GM20431 (cell line): ENCODE data around the gene NIPSNAP2.
"Not testable (repeated sequence)": the region's sequence is repeated elsewhere in the genome, so short reads cannot be mapped to it uniquely, and the experiment has no call there.

ENCODE experiments used
- in situ Hi-C: fragments of 300-500 bp; cut with MseI, MboI; formaldehyde crosslinking; loops from one replicate; pipeline ENCODE4 v1.15.0; 2020; ENCODE audit warnings: low sequenced_read_pairs; ENCODE audit not compliant: unreplicated experiment

The NIPSNAP2 gene

DNA sequence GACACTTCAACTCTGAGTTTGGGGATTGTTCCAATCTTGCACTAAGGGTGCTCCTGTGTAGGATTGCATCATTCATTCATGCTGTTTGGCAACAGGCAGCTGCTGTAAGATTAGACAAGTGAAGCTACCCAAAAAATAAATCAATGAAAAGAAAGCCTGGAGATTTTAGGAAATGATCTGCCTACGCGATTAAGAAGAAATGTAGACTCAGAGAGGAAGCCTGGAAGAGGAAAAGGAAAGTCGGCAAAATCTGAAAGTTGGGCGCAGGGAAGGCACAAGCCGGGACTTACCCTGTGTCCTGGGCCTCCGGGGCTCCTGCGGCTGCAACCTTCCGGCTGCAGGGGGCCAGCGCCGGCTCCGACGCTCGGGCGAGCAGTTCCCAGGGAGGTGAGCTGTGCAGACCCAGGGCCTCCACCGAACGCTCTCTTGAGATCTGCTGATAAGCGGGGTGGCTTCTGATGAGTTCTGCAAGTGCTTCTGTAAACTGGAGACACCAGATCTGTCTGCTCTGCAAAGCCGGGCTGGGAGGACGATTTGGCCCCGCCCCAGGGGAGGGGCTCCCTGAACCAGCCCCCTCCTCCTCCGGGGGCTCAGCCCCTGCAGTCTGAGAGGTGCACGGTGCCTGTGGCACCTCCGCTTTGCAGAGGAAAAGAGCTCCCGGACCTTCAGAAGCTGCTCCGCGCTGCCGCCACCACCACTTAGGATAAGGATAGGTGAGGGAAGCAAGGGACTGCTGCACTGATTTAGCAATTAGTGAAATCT lies 69.5 kb downstream of the NIPSNAP2 start:
- in situ Hi-C loops: no loop called here

DNA sequence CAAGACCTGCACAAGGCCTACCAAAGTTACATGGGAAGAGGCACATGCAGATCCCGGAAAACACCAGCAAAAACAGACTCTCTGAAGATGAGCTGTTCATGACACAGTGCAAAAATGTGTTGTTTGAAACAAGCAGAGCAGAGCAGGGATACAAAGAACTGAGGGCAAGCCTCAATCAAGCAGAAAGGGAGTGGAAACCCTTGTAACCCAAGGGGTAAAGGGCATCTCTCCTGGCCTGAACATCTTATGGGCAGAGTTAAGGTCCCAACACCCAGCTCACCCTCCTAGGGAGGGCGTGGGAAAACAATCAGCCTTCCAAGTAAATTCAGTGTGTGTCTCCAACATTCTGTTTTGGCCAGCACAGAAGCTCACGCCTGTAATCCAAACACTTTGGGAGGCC lies 76.3 kb downstream of the NIPSNAP2 start:
- in situ Hi-C loops: no loop called here

- in situ Hi-C loops: not testable (repeated sequence)
These were observed 81.4 kb downstream of the NIPSNAP2 start for GRCh38 chr7:56045758-56046157.

DNA sequence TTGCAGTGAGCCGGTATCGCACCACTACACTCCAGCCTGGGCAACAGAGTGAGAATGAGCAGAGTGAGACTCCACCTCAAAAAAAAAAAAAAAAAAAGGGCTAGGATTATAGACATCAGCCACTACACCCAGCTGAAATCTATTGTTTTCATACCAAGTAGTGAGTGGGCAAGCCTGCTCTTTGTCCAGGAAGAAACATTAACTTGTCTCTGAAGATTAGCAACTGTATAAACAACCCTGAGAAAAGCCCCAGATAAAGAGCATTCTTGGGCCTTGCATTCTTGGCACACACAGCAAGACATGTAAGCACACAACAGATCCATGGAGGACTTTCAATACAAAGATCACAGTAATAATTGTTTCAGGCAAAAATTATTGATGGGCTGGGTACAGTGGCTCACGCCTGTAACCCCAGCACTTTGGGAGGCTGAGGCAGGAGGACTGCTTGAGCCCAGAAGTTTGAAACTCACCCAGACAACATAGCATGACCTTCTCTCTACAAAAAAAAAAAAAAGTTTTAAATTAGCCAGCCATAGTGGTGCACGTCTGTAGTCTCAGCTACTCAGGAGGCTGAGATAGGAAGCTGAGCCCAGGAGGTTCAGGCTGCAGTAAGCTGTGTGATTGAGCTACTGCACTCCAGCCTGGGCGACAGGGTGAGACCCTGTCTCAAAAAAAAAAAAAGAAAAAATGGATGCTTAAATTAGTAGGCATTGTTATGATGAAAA lies 82.5 kb downstream of the NIPSNAP2 start:
- in situ Hi-C loops: no loop called here

GRCh38 chr7:56047446-56048116 lies 83.2 kb downstream of the NIPSNAP2 start:
- in situ Hi-C loops: not testable (repeated sequence)

DNA sequence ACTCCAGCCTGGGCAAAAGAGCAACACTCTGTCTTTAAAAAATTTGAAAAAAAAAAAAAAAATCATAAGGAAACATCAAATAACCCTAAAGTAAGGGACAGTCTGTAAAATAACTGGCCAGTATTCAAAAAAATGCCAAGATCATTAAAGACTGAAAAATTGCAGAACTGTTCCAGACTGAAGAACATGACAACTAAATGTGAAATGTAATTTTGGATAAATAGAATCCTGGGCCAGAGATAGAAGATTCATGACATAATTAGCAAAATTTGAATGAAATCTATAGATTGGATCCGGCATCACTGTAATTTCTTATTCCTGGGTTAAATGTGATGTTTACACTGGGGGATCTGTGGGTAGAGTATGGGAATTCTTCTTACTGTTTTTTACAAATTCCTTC lies 83.9 kb downstream of the NIPSNAP2 start:
- in situ Hi-C loops: no loop called here

GRCh38 chr7:56048763-56049162 lies 84.4 kb downstream of the NIPSNAP2 start:
- in situ Hi-C loops: not testable (repeated sequence)
